Subcutaneous adipose tissue (tissue), 4 donors: ENCODE measurements around the gene CD164. TPM values are rescaled to one million over a fixed set of nuclear protein-coding genes. Genes with fewer than 3 reads are reported as not detected.

Source experiments
- CTCF ChIP-seq: fragments of 450-650 bp; IDR thresholded peaks from one replicate; pipeline ENCODE4 v1.5.1; 2016; ENCODE audit warnings: low read depth, mild to moderate bottlenecking, control low read depth, antibody characterized with exemption, moderate library complexity
- total RNA-seq, 4 donors: library from RNA; depleted of rRNA; stranded (reverse); fragments of >200 nt; gene quantifications; one replicate each; pipeline ENCODE4 v1.1.0, GENCODE V29; 2016

The CD164 gene
- 100 to 1,000 TPM; 177 to 516 (median 317) TPM for total RNA-seq

GRCh38 chr6:109381747-109382575, at the start of gene CD164:
Gene CD164 (minus strand): TSS chr6:109382467. CDS start chr6:109382378, 89 bp downstream.
- no peak for TF ChIP-seq CTCF

- no peak for TF ChIP-seq CTCF
Observed at GRCh38 chr6:109429496-109429895, 47.2 kb upstream of the CD164 start.

- TF ChIP-seq CTCF = no peak
Observed at GRCh38 chr6:109428889-109429477, 46.7 kb upstream of the CD164 start.

- no peak for TF ChIP-seq CTCF
Observed at GRCh38 chr6:109424946-109425345, 42.7 kb upstream of the CD164 start.

- no peak for TF ChIP-seq CTCF
Observed at GRCh38 chr6:109421184-109421583, 38.9 kb upstream of the CD164 start.

- TF ChIP-seq CTCF = no peak
Observed at GRCh38 chr6:109420751-109421150, 38.5 kb upstream of the CD164 start.

- no peak for TF ChIP-seq CTCF
Observed at GRCh38 chr6:109417646-109418045, 35.4 kb upstream of the CD164 start.
